Stimulated activated CD4-positive, alpha-beta T cell treated with anti-CD3 and anti-CD28 coated beads, Interleukin-4, amount 100 ng/mL, for 1 hour (primary cell): ENCODE data around the gene PLEKHH3.
A peak's percentile ranks its signal among the peaks of the same experiment; 100 is the strongest.

ENCODE experiments used
- DNase-seq: peaks from one replicate; pipeline ENCODE4 v3.0.0-alpha.2; 2020

Gene PLEKHH3

GRCh38 chr17:42686520-42687128 is 9.8 kb upstream of the PLEKHH3 start:
- DNase-seq, result no peak

- DNase-seq, result no peak
Observed at GRCh38 chr17:42685831-42686230, 9.0 kb upstream of the PLEKHH3 start.

GRCh38 chr17:42684929-42685556 is 8.2 kb upstream of the PLEKHH3 start:
- no peak for DNase-seq

GRCh38 chr17:42683407-42684034 is 6.7 kb upstream of the PLEKHH3 start:
- no peak for DNase-seq

GRCh38 chr17:42682722-42683403 is 6.1 kb upstream of the PLEKHH3 start:
- no peak for DNase-seq

- DNase-seq, result no peak
Observed at GRCh38 chr17:42681976-42682721, 5.4 kb upstream of the PLEKHH3 start, which contains the start of gene CNTNAP1. CNTNAP1 (plus strand) TSS chr17:42682531; CDS start chr17:42682830, 299 bp downstream.

- DNase-seq, result no peak
Observed at GRCh38 chr17:42680331-42680808, 3.6 kb upstream of the PLEKHH3 start.

GRCh38 chr17:42679492-42680330 is 2.9 kb upstream of the PLEKHH3 start:
- DNase-seq, result peak; percentile 73

GRCh38 chr17:42678951-42679491 is 2.2 kb upstream of the PLEKHH3 start:
- DNase-seq, result peak; percentile 44

- DNase-seq, result peak; percentile 81
Observed at GRCh38 chr17:42677921-42678781, 1.4 kb upstream of the PLEKHH3 start.

GRCh38 chr17:42677012-42677857 is 441 bp upstream of the PLEKHH3 start:
- peak; percentile 98 for DNase-seq

GRCh38 chr17:42675965-42676423 is 800 bp downstream of the PLEKHH3 start:
- DNase-seq, result no peak

GRCh38 chr17:42675348-42675964 is 1.3 kb downstream of the PLEKHH3 start:
- DNase-seq, result no peak

- no peak for DNase-seq
Observed at GRCh38 chr17:42674755-42675347, 1.9 kb downstream of the PLEKHH3 start.

GRCh38 chr17:42673885-42674754 is 2.7 kb downstream of the PLEKHH3 start:
- DNase-seq, result no peak

- no peak for DNase-seq
Observed at GRCh38 chr17:42673266-42673884, 3.4 kb downstream of the PLEKHH3 start.

- no peak for DNase-seq
Observed at GRCh38 chr17:42672038-42672437, 4.8 kb downstream of the PLEKHH3 start.
